ENCODE measurements around the gene ARFIP2.

The ARFIP2 gene

DNA sequence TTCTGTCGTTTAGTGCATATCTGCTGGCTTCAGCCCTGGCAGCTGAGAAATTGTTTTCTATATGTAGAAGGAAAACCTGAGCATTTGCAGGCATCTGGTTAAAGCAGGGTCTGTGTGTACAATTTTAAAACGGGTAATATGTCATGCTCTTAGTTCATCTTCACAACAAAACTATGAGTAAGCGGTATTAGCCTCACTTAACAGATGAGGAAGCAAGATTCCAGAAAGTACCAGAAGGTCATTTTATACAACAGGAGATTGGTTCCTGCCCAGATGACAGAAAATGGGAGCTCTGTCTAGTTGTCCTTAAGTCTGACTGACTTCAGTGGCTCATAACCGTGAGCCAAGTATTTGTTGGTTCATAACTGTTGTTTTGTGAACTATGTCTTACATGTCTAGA lies 1.3 kb upstream of the ARFIP2 start:
- no peak for DNase-seq (ENCODE audit: extremely low read depth, low read depth)

GRCh38 chr11:6481924-6482275 lies 769 bp upstream of the ARFIP2 start:
- TF ChIP-seq CTCF (IDR thresholded peaks at IDR 0.05; ENCODE audit: low read depth, low read length): no peak
- DNase-seq (ENCODE audit: extremely low read depth, low read depth): no peak

More for the DNA sequence above, 1.3 kb upstream of the ARFIP2 start:
- no peak for TF ChIP-seq CTCF (IDR thresholded peaks at IDR 0.05; ENCODE audit: low read depth, low read length)

DNA sequence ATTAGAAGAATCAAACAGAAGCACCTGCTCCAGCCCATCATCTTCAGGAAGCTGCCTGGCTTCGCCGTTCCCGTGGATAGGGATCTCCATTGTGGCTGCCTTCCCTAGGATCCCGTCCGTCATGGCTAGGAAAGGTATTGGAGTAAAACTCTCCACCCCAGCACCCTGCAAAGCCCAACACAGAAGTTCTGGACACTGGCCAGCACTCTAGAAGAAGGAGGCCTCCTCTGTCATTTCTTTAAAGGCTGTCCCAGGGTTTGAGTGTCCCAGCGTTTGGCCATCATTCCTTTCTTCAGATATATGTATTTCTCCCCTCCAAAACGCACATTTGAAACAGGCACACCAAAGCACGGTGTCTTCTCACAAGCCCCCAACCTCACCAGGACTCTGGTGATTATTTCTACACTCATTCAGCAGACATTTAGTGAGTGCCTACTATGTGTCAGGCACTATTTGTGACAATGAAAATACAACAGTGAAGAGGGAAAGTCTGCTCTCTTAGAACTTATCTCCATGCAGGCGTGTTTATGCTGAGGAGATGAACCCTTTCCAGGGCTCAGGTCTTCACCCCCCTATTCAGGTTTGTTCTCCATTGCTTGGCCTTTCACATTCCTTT lies 724 bp downstream of the ARFIP2 start:
- no peak for TF ChIP-seq CTCF (IDR thresholded peaks at IDR 0.05; ENCODE audit: low read depth, low read length)
- DNase-seq (ENCODE audit: extremely low read depth, low read depth): no peak

- DNase-seq (ENCODE audit: extremely low read depth, low read depth): no peak
- no peak for TF ChIP-seq CTCF (IDR thresholded peaks at IDR 0.05; ENCODE audit: low read depth, low read length)
Observed at GRCh38 chr11:6476571-6476970, 4.6 kb downstream of the ARFIP2 start.

GRCh38 chr11:6475936-6476335 lies 5.2 kb downstream of the ARFIP2 start:
- DNase-seq (ENCODE audit: extremely low read depth, low read depth): no peak
- TF ChIP-seq CTCF (IDR thresholded peaks at IDR 0.05; ENCODE audit: low read depth, low read length): no peak

DNA sequence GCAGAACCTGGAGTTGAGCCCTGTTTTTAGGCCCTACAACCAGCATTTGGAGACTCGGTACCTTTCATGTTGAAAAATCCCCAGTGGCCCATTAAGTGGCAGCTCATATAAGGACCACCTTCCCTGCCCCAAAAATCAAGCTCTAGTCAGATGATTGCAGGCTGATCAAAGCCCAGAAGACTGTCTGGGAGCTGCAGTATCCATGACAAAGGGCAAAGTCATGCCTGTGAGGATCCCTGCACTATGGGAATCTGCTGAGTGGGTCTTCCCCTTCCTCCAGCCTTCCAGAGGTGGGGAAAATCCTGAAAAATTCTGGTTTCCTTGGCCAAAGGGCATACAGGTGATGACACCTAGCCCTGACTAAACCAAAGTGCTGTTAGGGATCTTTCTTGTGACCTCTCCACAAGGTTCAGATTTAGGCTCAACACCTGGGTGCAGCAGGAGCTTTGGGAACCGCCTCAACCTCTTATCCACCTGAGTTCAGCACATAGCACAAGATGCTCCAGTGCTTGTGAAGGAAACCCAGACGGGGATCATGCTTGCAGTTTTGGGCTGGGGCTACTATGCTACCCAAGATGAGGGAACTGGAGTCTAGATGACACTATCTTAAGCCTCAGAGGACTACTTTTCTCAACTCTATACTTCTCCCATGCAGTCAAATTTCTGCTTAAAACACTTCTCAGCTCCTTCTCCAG lies 6.2 kb downstream of the ARFIP2 start:
- TF ChIP-seq CTCF (IDR thresholded peaks at IDR 0.05; ENCODE audit: low read depth, low read length): no peak

GRCh38 chr11:6474413-6474792 lies 6.7 kb downstream of the ARFIP2 start:
- TF ChIP-seq CTCF (IDR thresholded peaks at IDR 0.05; ENCODE audit: low read depth, low read length): no peak
- DNase-seq (ENCODE audit: extremely low read depth, low read depth): no peak

More for the DNA sequence above, 6.2 kb downstream of the ARFIP2 start:
- DNase-seq (ENCODE audit: extremely low read depth, low read depth): no peak
